Measurements from ENCODE around the gene ABCG8. TPM values are rescaled to one million over a fixed set of nuclear protein-coding genes. Genes with fewer than 3 reads are reported as not detected.

ABCG8 gene
- total and polyA plus RNA-seq, 9 of the 15 experiments (the other 6 are each of a cell fraction or from before 2014, with no cell fraction given) = not detected

DNA sequence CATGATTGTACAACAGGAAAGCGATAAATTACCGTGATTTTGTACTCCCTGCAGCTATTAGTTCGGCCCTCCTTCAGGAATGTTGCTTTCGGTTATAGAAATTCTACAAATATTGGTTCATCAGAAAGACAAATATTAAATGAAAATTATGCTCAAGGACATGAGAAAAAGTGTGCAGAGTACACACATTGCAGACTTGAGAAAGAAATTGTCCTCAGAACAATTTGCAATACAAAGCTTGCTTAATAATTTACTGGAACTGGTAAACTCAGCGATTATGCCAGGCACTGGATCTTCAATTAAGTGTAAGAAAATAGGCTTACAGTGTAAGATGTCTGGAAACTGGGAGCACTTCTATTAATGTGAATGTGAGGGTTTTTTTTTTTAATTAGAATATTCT, 45.9 kb downstream of the ABCG8 start:
- no peak for FAIRE-seq
- Histone ChIP-seq H3K27me3 (ENCODE audit: control insufficient read depth in 2 of 2, insufficient read depth in 2 of 2, low read length in 2 of 2) (no peaks in the 10 kb centered on the region; a peak in 1 of 5 replicates), H4K20me1 (replicated peaks; ENCODE audit: control insufficient read depth, insufficient read depth, low read length) (no peaks in the 10 kb centered on the region), H3K36me3 (ENCODE audit: control insufficient read depth, insufficient read depth, low read length) (peaks cover 31% of the 10 kb centered on the region), H3K9me3 (replicated peaks; ENCODE audit: control insufficient read depth, insufficient read depth, low read depth, low read length) (no peaks in the 10 kb centered on the region), H3K9me1 (ENCODE audit: control insufficient read depth, insufficient read depth, low read length) (no peaks in the 10 kb centered on the region), H3K9ac (ENCODE audit: insufficient read depth in 1 of 2, low read depth in 2 of 2, low read length in 2 of 2) (no peak overlapping the region), H3K4me3 (no peak overlapping the region), H3K27ac (ENCODE audit: extremely low read depth, low read depth, low read length) (no peak overlapping the region), H3K4me2 (ENCODE audit: insufficient read depth, low read length) (no peak overlapping the region), H3K4me1 (replicated peaks in 1 of 2; ENCODE audit: control insufficient read depth in 2 of 2, insufficient read depth in 2 of 2, low read length in 2 of 2) (no peaks in the 10 kb centered on the region), H2AFZ (ENCODE audit: low read depth, low read length) (no peak overlapping the region), H3K79me2 (ENCODE audit: control insufficient read depth, insufficient read depth, low read length) (no peaks in the 10 kb centered on the region)
- ChIA-PET CTCF (ENCODE audit: low intra/inter-chr PET ratio) (no interaction called here), POLR2A (interaction anchor here (0.6 to 1.0 kb wide), 3 partner anchors 8 to 48 kb away, joined by 3 read pairs; no protein-coding TSS in a partner anchor)
- 69% methylated on average over 5 of the region's 5 CpGs for WGBS (ENCODE audit: insufficient coverage, low coverage, missing lambda C conversion rate)
- intact Hi-C loops (cut with micrococcal nuclease) (no loop called here), in situ Hi-C loops (cut with MboI) (no loop called here)
- BruUV-seq (replicated peaks) = no TSS peak
- TF ChIP-seq SRSF3 (IDR thresholded peaks at IDR 0.05; ENCODE audit: insufficient read depth, low read length) (no peak), POLR2AphosphoS2 (IDR thresholded peaks at IDR 0.05; ENCODE audit: low read length) (0 out of 2 replicates have a peak, but pooled peaks have one; percentile 3), POLR3A (IDR thresholded peaks at IDR 0.05; ENCODE audit: borderline replicate concordance, extremely low read depth, insufficient read depth, insufficient read length) (no peak)
- DNase-seq (ENCODE audit: extremely low read depth in 1 of 4, low spot score in 3 of 4) = no peak
- no peak for ATAC-seq

DNA sequence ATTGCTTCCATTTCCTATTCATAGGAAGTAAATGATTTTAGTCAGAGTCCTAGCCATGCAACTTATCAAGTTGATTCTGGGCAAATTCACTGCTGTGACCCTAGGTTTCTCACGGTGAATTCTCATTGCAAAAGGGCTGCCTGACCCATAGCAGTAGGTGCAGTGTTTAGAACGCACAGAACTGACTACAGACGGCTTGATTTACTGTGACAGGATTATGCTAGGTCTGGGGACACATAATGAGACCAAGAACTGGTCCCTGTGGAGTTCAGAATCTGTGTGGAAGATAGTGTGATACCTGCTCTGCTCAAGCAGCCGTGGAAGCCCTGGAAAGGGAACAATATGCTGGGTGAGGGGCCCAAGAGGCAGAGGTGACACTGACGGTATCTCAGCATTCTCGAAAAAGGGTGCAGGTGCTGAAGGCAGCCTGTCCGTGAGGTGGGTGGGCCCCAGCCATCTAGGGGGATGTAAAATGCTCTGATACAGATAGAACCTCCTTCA, 46.4 kb downstream of the ABCG8 start:
- no peak for DNase-seq (ENCODE audit: extremely low read depth in 1 of 4, low spot score in 3 of 4)
- no peak overlapping the region for H3K4me2 ChIP-seq (ENCODE audit: insufficient read depth, low read length)
- intact Hi-C loops (cut with micrococcal nuclease) = no loop called here
- H3K9me3 ChIP-seq (replicated peaks; ENCODE audit: control insufficient read depth, insufficient read depth, low read depth, low read length) = no peaks in the 10 kb centered on the region
- ChIA-PET CTCF (ENCODE audit: low intra/inter-chr PET ratio) (no interaction called here), POLR2A (no interaction called here)
- 57% methylated on average over 7 of the region's 7 CpGs for WGBS (ENCODE audit: insufficient coverage, low coverage, missing lambda C conversion rate)
- no peaks in the 10 kb centered on the region for H3K79me2 ChIP-seq (ENCODE audit: control insufficient read depth, insufficient read depth, low read length)
- TSS peak; percentile 8 for BruUV-seq (replicated peaks)
- no peaks in the 10 kb centered on the region; a peak in 1 of 5 replicates for H3K27me3 ChIP-seq (ENCODE audit: control insufficient read depth in 2 of 2, insufficient read depth in 2 of 2, low read length in 2 of 2)
- in situ Hi-C loops (cut with MboI) = no loop called here
- H3K27ac ChIP-seq (ENCODE audit: extremely low read depth, low read depth, low read length) = no peak overlapping the region
- H2AFZ ChIP-seq (ENCODE audit: low read depth, low read length) = no peak overlapping the region
- peak; percentile 11 for FAIRE-seq
- no peak overlapping the region for H3K9ac ChIP-seq (ENCODE audit: insufficient read depth in 1 of 2, low read depth in 2 of 2, low read length in 2 of 2)
- H3K36me3 ChIP-seq (ENCODE audit: control insufficient read depth, insufficient read depth, low read length) = peaks cover 36% of the 10 kb centered on the region
- H3K9me1 ChIP-seq (ENCODE audit: control insufficient read depth, insufficient read depth, low read length) = no peaks in the 10 kb centered on the region
- ATAC-seq = peak; percentile 42
- H3K4me1 ChIP-seq (replicated peaks in 1 of 2; ENCODE audit: control insufficient read depth in 2 of 2, insufficient read depth in 2 of 2, low read length in 2 of 2) = no peaks in the 10 kb centered on the region
- no peaks in the 10 kb centered on the region for H4K20me1 ChIP-seq (replicated peaks; ENCODE audit: control insufficient read depth, insufficient read depth, low read length)
- no peak overlapping the region for H3K4me3 ChIP-seq
- 0 out of 2 replicates have a peak, but pooled peaks have one; percentile 22 for TF ChIP-seq POLR2G (IDR thresholded peaks at IDR 0.05; ENCODE audit: low read depth, low read length)
- TF ChIP-seq CREB1 (IDR thresholded peaks at IDR 0.05) = no peak
- TF ChIP-seq CREB1 (CRISPR knock-in tag; IDR thresholded peaks at IDR 0.05) = no peak
- peak; percentile 47 for TF ChIP-seq POLR2A (conservative IDR thresholded peaks at IDR 0.05)
- TF ChIP-seq, protein P1, sequence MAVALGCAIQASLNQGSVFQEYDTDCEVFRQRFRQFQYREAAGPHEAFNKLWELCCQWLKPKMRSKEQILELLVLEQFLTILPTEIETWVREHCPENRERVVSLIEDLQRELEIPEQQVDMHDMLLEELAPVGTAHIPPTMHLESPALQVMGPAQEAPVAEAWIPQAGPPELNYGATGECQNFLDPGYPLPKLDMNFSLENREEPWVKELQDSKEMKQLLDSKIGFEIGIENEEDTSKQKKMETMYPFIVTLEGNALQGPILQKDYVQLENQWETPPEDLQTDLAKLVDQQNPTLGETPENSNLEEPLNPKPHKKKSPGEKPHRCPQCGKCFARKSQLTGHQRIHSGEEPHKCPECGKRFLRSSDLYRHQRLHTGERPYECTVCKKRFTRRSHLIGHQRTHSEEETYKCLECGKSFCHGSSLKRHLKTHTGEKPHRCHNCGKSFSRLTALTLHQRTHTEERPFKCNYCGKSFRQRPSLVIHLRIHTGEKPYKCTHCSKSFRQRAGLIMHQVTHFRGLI (CRISPR knock-in tag; IDR thresholded peaks at IDR 0.05) = no peak
- TF ChIP-seq BRCA1 (IDR thresholded peaks at IDR 0.05) = no peak
- TF ChIP-seq BRCA1 (CRISPR knock-in tag; IDR thresholded peaks at IDR 0.05) = no peak
- TF ChIP-seq CBFA2T2 (conservative IDR thresholded peaks at IDR 0.05) = no peak
- peak; percentile 28 for TF ChIP-seq POLR2B (IDR thresholded peaks at IDR 0.05; ENCODE audit: low read depth, partially characterized antibody)
- 0 out of 2 replicates have a peak, but pooled peaks have one; percentile 27 for TF ChIP-seq SUPT5H (IDR thresholded peaks at IDR 0.05)
- TF ChIP-seq, protein P2, sequence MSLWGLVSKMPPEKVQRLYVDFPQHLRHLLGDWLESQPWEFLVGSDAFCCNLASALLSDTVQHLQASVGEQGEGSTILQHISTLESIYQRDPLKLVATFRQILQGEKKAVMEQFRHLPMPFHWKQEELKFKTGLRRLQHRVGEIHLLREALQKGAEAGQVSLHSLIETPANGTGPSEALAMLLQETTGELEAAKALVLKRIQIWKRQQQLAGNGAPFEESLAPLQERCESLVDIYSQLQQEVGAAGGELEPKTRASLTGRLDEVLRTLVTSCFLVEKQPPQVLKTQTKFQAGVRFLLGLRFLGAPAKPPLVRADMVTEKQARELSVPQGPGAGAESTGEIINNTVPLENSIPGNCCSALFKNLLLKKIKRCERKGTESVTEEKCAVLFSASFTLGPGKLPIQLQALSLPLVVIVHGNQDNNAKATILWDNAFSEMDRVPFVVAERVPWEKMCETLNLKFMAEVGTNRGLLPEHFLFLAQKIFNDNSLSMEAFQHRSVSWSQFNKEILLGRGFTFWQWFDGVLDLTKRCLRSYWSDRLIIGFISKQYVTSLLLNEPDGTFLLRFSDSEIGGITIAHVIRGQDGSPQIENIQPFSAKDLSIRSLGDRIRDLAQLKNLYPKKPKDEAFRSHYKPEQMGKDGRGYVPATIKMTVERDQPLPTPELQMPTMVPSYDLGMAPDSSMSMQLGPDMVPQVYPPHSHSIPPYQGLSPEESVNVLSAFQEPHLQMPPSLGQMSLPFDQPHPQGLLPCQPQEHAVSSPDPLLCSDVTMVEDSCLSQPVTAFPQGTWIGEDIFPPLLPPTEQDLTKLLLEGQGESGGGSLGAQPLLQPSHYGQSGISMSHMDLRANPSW (CRISPR knock-in tag; IDR thresholded peaks at IDR 0.05) = no peak

All from K562 (cell line).